GM13976 (cell line): ENCODE measurements around the gene MLLT3.

Source experiments
- DNase-seq: peaks from one replicate; pipeline ENCODE4 v3.0.0; 2012; ENCODE audit warnings: low spot score
- in situ Hi-C: fragments of 300-500 bp; cut with MboI; formaldehyde crosslinking; loops from one replicate; pipeline ENCODE4 v1.12.0; 2022; ENCODE audit warnings: low sequenced_read_pairs, mixed read lengths, inconsistent platforms; ENCODE audit not compliant: unreplicated experiment
- TF ChIP-seq, protein P1 (sequence below): IDR thresholded peaks from 2 replicates; pipeline ENCODE4 v1.5.1; 2012; ENCODE audit warnings: borderline replicate concordance, mild to moderate bottlenecking; ENCODE audit not compliant: insufficient read depth; ENCODE audit errors: extremely low read depth, missing control alignments, control extremely low read depth

MLLT3 gene

GRCh38 chr9:20478786-20479185 lies 143.5 kb downstream of the MLLT3 start:
- in situ Hi-C loops: no loop called here
- DNase-seq: no peak
- TF ChIP-seq, protein P1, sequence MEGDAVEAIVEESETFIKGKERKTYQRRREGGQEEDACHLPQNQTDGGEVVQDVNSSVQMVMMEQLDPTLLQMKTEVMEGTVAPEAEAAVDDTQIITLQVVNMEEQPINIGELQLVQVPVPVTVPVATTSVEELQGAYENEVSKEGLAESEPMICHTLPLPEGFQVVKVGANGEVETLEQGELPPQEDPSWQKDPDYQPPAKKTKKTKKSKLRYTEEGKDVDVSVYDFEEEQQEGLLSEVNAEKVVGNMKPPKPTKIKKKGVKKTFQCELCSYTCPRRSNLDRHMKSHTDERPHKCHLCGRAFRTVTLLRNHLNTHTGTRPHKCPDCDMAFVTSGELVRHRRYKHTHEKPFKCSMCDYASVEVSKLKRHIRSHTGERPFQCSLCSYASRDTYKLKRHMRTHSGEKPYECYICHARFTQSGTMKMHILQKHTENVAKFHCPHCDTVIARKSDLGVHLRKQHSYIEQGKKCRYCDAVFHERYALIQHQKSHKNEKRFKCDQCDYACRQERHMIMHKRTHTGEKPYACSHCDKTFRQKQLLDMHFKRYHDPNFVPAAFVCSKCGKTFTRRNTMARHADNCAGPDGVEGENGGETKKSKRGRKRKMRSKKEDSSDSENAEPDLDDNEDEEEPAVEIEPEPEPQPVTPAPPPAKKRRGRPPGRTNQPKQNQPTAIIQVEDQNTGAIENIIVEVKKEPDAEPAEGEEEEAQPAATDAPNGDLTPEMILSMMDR: no peak

DNA sequence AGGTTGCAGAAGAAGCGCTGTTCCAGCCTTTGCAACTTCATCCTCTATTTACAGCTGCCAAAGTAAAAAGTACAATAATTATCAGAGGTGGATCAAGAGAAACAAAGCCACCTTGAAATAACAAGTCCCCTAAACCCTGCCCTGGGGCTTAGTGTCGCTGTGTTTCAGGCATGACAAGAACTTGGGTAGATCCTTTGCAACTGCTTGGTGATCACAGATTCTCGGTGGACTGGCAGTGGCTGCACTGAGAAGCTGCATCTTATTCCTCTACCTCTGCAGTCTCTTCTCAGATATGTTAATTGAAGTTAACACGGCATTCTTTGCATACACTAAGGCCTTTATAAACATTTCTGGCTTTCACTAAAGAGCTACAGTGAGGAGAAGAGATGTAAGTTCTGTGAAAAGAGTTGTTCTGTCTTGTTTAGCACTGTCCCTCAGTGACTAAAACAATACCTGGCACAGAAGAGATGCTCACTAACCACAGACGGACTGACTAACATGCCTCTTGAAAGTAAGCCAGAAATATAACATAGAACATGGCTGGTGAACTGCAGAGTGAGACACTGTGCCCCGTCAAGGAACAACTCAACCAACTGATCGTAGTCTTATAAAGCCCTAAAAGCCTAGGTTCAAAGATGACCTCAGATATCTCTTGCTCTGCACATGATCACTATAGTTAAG lies 144.2 kb downstream of the MLLT3 start:
- DNase-seq: no peak
- in situ Hi-C loops: no loop called here
- TF ChIP-seq, protein P1: no peak

DNA sequence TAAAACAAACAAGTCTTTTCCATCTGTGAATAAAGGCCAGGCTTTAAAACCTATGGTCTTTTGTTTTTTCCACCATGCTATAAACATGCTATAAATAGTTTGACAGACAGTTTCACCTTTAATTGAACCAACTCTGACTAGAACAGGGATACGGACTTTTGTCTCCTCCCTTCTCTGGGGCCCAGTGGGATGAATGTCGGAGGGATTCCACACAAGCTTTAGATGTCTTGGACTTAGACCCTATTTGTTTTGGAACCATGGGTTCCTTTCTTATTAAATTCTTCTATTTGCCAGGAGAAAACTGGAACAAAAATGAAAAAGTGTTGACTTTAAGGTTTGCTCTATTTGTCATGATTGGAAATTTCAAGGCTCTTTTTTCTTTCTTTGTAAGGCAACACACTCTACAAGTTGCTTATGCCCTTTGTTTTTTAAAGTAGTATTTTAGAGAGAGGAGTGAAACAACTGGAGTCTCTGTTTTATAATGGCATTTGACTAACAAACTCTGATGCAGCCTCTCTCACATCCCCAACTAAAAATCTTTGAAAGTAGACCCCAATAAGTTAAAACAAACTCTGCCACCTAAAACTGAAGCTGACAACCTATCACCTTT lies 145.3 kb downstream of the MLLT3 start:
- TF ChIP-seq, protein P1: no peak
- DNase-seq: no peak
- in situ Hi-C loops: no loop called here

GRCh38 chr9:20474496-20474895 lies 147.8 kb downstream of the MLLT3 start:
- in situ Hi-C loops: no loop called here

DNA sequence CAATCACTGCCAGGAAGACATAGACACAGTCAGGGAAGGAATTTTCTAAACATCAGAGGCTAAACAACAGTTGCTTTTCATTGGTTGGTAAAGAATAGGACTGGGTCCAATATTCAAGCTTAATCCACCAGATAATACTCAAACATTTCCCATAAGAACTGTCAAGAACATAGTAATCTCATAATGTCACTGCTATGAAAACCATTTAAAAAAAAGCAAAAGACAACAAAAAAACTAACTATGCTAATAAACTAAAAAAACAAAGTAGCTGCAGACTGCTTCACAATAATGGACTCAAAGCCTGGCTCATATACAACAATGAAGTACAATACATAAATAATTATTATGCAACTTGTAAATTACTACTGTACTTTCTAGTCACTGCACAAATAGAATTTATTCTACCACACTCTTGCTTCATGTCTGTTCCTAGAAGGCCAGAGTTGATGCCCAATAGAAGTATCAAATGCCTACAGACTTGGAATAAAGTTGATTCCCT lies 148.7 kb downstream of the MLLT3 start:
- no peak for DNase-seq
- TF ChIP-seq, protein P1: no peak
- in situ Hi-C loops: no loop called here

More at GRCh38 chr9:20474496-20474895, 147.8 kb downstream of the MLLT3 start:
- no peak for DNase-seq
- TF ChIP-seq, protein P1: no peak

- in situ Hi-C loops: no loop called here
- TF ChIP-seq, protein P1: no peak
- no peak for DNase-seq
These were observed 149.8 kb downstream of the MLLT3 start for GRCh38 chr9:20472342-20473045.
